Cortex of kidney (tissue), 1 donor: ENCODE results near the gene SLC5A7.

Experiments used
- DNase-seq: peaks from one replicate; lab custom pipeline; 2025; lab: John Stamatoyannopoulos, UW

Gene SLC5A7

GRCh38 chr2:107986278-107987217 is at the start of gene SLC5A7:
TSS of gene SLC5A7 (plus strand) at chr2:107986524. CDS start at chr2:107988156, 1,632 bp downstream.
- DNase-seq, result no peak

- no peak for DNase-seq
These were observed 24.9 kb upstream of the SLC5A7 start for GRCh38 chr2:107961395-107961794.

DNA sequence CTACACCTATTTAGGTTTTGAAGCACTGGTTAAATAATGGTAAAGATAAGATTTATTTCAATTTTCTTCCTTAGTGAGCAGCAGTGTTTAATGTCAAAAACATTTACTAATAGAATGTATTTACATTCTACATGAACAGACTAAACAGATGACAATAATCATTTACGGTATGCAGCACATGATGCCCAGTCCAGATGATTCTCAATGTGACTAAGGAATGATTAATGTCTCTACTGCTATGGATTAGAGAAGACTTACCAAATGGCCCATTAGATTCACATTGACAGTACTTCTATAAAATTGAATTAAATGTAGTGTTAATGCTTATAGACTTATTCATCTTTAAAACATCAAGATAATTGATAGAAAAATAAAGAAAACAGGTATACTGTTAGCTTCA is 22.1 kb upstream of the SLC5A7 start:
- DNase-seq, result no peak

DNA sequence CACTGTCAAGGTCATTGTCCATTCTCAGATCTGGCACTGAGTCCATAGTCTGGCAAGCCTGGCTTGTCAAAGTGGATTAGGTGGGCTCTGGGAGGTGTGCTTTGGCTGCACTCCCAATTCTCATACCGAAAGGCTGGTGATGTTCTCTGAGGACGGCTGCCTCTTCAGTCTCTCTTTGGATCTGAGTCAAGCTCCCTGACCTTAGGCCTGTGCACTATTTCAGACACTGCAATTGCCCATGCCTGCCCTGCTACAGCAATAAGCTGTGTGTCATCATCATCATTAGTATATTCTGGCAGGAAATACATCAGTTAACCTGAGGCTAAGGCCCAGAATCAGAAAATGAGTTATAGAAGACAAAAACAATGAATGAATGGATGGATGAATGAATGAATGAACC is 1.6 kb upstream of the SLC5A7 start:
- DNase-seq, result no peak

- no peak for DNase-seq
These were observed 1.8 kb downstream of the SLC5A7 start for GRCh38 chr2:107988108-107988507.

- DNase-seq, result no peak
These were observed 3.1 kb downstream of the SLC5A7 start for GRCh38 chr2:107989445-107989844.

DNA sequence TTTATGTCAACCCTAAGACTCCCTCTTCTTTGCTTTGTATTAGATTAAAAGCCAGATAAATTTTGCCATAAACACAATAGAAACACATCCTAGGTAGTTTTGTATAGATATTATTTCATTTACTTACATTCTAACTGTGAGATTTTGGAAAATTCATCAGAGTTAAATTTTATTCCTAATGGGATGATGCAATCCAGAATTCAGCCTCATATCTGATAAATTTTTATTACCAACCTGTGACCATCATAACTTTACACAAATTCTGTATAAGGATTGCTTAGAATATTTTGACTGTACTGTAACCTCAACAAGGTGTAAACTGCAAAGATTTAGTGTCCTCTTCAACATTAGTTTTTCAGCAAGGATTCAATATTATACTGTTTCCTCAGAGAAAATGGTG is 4.4 kb downstream of the SLC5A7 start:
- DNase-seq, result no peak

- DNase-seq, result no peak
These were observed 5.7 kb downstream of the SLC5A7 start for GRCh38 chr2:107992069-107992468.

DNA sequence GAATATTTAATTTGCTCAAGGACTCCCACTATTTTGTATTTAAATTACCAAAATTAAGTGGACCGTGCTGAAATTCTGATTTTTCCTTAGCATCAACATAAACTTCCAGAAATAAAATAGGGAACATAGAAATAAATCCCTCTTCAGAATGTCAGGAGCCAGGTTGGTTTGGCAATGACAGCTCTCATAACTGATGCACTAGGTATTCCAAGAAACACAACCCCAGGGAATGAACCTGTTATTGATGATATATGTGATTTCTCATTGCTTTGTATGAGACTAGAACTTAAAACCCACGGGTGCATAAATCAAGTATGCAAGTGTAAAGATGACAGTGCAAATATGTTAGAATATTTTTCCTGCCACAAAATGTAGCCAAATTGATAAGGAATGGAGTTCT is 12.8 kb downstream of the SLC5A7 start:
- DNase-seq, result no peak

DNA sequence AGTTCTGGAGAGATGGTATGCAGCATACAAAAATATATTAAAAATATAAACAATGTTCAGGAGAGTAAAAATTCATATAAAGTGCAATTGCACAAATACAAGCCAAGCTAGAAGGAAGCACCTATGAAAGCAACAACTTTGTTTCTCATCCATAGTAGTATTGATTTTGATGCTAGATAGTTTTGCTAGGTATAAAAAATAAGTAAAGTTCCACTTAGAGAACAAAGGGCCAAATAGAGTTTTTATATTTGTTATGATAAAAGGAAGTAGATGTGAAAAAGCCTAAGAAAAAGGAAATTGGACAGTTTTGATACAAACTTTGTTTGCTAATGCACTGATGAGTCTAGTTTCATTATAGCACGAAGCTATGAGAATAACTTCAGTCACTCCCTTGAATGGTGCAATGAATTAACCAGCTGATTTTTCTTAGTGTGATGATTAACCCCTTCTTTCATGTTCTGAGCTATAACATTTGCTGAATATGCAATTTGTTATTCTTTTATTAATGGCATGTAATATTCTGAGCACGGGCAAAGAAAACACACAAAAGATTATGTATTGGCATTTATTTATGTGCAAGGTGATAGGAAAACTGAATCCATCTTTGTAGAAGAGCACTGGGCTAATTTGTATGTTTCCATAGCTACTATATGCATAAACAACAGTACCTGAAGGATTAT is 24.7 kb downstream of the SLC5A7 start:
- DNase-seq, result no peak

DNA sequence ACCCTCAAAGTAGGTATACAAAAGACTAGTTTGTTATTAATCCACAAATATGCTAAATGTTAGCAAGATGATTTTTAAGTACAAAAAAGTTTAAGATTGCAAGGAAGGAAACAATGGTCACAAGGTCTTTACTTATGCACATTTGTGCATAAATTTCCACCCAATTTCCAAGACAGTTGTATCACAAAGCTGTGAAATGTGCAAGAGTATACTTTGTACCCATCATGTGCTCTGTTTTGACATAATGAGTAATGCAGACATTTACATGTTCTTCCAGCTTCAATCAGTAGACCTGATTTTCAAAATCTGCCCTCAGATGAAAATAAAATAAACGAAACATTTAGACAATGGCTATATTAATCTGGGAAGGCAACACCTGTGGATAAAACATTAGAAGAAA is 27.0 kb downstream of the SLC5A7 start:
- DNase-seq, result no peak

DNA sequence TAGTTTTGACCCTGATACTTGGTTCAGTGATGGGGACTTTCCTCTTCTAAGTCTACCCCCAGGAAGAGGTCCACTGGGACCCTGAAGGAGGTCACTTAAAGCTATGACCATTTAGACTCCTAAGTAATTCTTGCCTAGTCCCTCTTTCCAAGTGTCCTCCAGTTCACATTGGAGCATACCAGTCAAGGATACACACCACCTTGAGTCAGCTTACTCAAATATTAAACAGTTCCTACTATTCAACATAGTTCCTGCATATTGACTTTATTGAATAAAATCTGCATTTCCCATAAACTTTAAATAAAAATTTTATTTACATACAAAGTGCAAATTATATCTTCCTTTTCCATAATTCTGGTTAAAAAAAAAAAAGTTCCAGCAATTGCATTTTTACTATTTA is 36.3 kb downstream of the SLC5A7 start:
- DNase-seq, result no peak

- no peak for DNase-seq
These were observed 37.5 kb downstream of the SLC5A7 start for GRCh38 chr2:108023776-108024175.

DNA sequence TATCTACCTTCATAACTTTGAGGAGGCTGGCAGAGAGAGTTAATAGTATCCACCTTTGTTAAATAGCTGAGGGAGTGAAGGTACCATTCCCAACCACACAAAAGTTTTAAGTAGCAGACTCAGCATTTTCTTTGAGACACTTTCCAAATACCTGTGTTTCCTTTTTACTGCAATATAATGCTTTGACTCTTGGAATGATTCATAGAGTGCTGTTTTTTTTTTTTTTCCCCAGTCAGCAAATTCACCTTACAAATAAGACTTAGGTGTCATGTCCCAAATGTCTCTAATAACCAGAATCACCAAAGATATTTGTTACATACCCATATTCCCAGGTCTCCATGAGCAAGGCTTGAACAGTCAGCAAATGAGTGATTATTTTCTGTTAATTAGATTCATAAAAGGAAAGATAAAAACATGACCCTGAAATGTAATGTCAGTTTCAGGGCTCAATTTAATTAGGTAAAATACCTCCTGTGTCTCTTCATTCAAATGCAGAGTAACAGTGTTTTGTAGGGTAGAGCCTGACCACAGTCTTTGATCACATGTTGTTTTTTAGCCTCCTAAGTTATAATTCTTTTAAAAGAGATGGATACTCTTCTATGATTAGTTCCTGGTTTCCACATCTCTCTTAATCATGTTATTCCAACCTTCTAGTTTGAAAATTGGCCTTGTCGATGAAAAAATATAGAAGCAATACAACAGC is 39.9 kb downstream of the SLC5A7 start:
- DNase-seq, result no peak

GRCh38 chr2:108029496-108029895 is 43.2 kb downstream of the SLC5A7 start:
- DNase-seq, result no peak

DNA sequence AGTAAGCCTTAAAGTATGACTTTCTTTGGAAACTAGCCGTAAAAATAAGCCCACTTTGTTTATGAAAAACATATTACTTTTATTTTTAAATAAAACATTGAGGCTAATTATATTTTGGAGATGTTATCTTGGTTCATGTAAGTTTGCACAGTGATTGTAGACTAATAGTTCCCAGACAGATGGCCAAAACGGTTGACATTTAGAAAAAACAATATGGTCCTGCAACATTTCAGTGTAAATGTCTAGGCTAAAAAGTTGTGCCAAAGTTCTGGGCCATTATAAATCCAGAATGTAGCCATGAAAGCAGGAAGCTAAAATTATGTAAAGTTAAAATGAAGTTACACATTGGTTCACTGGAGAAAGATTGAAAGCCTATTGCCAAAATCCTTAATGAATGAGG is 43.6 kb downstream of the SLC5A7 start:
- DNase-seq, result no peak

DNA sequence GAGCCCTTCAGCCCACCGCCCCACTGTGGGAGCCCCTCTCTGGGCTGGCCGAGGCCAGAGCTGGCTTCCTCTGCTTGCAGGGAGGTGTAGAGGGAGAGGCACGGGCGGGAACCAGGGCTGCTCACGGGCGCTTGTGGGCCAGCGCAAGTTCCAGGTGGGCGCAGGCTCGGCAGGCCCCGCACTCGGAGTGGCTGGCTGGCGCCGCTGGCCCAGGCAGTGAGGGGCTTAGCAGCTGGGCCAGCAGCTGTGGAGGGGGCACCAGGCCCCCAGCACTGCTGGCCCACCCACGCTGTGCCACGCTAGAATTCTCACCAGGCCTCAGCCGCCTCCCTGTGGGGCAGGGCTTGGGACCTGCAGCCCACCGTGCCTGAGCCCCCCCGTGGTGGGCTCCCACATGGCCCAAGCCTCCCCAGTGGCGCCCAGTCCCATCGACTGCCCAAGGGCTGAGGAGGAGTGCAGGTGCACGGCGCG is 45.2 kb downstream of the SLC5A7 start:
- DNase-seq, result no peak

GRCh38 chr2:108034843-108035242 is 48.5 kb downstream of the SLC5A7 start:
- DNase-seq, result no peak

DNA sequence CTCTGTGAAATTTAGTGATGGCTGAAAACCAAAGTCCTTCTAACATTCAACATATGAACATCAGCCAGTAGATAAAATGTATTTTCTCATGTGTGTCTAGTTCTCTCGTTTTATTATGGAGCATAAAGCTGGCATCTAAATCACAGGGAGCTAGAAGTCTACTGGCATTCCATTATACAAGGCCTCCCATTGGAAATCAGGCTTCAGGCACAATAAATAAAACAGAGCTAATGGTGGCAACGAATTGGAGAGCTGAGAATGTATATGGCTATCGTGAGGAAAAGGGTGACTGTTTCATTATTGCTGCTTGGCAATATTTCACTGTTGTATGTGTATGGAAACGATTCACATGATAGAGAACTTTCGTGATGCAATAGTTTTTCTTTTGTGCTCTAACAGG is 62.4 kb downstream of the SLC5A7 start:
- DNase-seq, result no peak

DNA sequence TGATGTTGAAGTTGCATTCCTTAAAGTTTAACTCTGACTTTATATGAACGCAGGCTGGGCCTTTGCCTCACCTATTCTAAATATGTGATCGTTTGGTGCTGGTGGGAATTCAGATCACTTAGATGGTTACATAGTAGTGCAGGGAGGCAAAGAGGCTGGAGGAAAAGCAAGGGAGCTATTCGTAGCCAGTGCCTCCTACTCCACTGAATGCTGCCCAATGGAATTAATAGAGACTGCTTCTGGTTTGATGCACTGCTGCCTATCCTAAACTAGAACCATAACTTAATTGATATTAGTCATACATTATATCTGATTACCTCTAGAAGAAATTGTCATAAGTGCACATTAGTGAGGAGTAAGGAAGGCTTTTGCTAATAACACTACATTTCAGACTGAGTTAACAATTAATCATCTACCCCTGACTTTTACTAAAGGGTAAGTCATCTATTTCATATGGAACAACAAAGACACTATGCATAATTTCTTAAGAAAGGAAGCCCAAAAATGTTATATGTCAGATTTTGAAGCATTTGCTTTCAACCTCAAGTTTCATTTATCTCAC is 72.3 kb downstream of the SLC5A7 start:
- no peak for DNase-seq

- DNase-seq, result no peak
These were observed 75.2 kb downstream of the SLC5A7 start for GRCh38 chr2:108061439-108062042.
